Muscle of arm (tissue), 12 donors: ENCODE results near the gene SRA1. TPM values are rescaled to one million over a fixed set of nuclear protein-coding genes. Genes with fewer than 3 reads are reported as not detected.

ENCODE experiments used
- polyA plus RNA-seq, 12 donors: library from polyadenylated mRNA; unstranded; fragments of 120-200 nt; gene quantifications; one replicate each; pipeline ENCODE4 v1.2.1, GENCODE V29; 2013; ENCODE audit not compliant: insufficient read length in 12 of 12

Gene SRA1
- polyA plus RNA-seq, 12 donors, result 16.2 to 25.3 (median 21.7) TPM; not detected in 1

Other genes starting within 250 kb of the SRA1 start
- 10 to 100 TPM in 10 of 12 donors, 1 to 10 TPM in 1, not detected in 1; 4.4 to 31.7 (median 14.3) TPM for gene HBEGF, start 210.9 kb downstream of the SRA1 start, polyA plus RNA-seq
- gene SLC4A9, start 197.3 kb downstream of the SRA1 start, polyA plus RNA-seq, result under 1 TPM in 5 of 12 donors, not detected in 7; 0.10 to 0.49 (median 0.12) TPM
- gene ANKHD1, start 155.6 kb downstream of the SRA1 start, polyA plus RNA-seq, result 10 to 100 TPM in 11 of 12 donors, not detected in 1; 54.8 to 98.4 (median 69.7) TPM
- gene EIF4EBP3, start 9.8 kb downstream of the SRA1 start, polyA plus RNA-seq, result 10 to 100 TPM in 3 of 12 donors, 1 to 10 TPM in 7, not detected in 2; 5.0 to 11.0 (median 8.6) TPM
- gene APBB3, start 7.1 kb upstream of the SRA1 start, polyA plus RNA-seq, result 10 to 100 TPM in 11 of 12 donors, not detected in 1; 14.8 to 40.5 (median 22.9) TPM
- 10 to 100 TPM in 11 of 12 donors, not detected in 1; 35.4 to 65.9 (median 56.3) TPM for gene SLC35A4, start 7.4 kb upstream of the SRA1 start, polyA plus RNA-seq
- gene CD14, start 75.7 kb upstream of the SRA1 start, polyA plus RNA-seq, result 10 to 100 TPM in 11 of 12 donors, not detected in 1; 14.9 to 25.8 (median 17.4) TPM
- gene TMCO6, start 82.0 kb upstream of the SRA1 start, polyA plus RNA-seq, result 10 to 100 TPM in 4 of 12 donors, 1 to 10 TPM in 7, not detected in 1; 6.0 to 21.9 (median 8.0) TPM
- gene NDUFA2, start 90.2 kb upstream of the SRA1 start, polyA plus RNA-seq, result 10 to 100 TPM in 11 of 12 donors, not detected in 1; 28.6 to 63.2 (median 52.0) TPM
- gene IK, start 90.4 kb upstream of the SRA1 start, polyA plus RNA-seq, result 100 to 1,000 TPM in 4 of 12 donors, 10 to 100 TPM in 7, not detected in 1; 83.7 to 175 (median 93.7) TPM
- gene WDR55, start 107.4 kb upstream of the SRA1 start, polyA plus RNA-seq, result 10 to 100 TPM in 11 of 12 donors, not detected in 1; 11.1 to 17.2 (median 13.0) TPM
- gene DND1, start 116.1 kb upstream of the SRA1 start, polyA plus RNA-seq, result under 1 TPM in 4 of 12 donors, not detected in 8; 0.09 to 0.27 (median 0.22) TPM
- gene HARS1, start 133.9 kb upstream of the SRA1 start, polyA plus RNA-seq, result 10 to 100 TPM in 11 of 12 donors, not detected in 1; 28.7 to 58.3 (median 48.2) TPM
- gene HARS2, start 134.0 kb upstream of the SRA1 start, polyA plus RNA-seq, result 10 to 100 TPM in 11 of 12 donors, not detected in 1; 23.0 to 36.9 (median 26.0) TPM
- 100 to 1,000 TPM in 1 of 12 donors, 10 to 100 TPM in 10, not detected in 1; 74.3 to 102 (median 83.6) TPM for gene ZMAT2, start 143.0 kb upstream of the SRA1 start, polyA plus RNA-seq
- under 1 TPM in 4 of 12 donors, not detected in 8; 0.04 to 0.12 (median 0.07) TPM for gene PCDHA1, start 228.7 kb upstream of the SRA1 start, polyA plus RNA-seq
- gene PCDHA2, start 237.4 kb upstream of the SRA1 start, polyA plus RNA-seq, result under 1 TPM in 7 of 12 donors, not detected in 5; 0.04 to 0.16 (median 0.10) TPM
- under 1 TPM in 10 of 12 donors, not detected in 2; 0.09 to 0.48 (median 0.18) TPM for gene PCDHA3, start 243.6 kb upstream of the SRA1 start, polyA plus RNA-seq
- gene PCDHA4, start 249.6 kb upstream of the SRA1 start, polyA plus RNA-seq, result under 1 TPM in 10 of 12 donors, not detected in 2; 0.16 to 0.39 (median 0.31) TPM